HepG2 (cell line): ENCODE data around the gene P4HA3. TPM values are rescaled to one million over a fixed set of nuclear protein-coding genes. Genes with fewer than 3 reads are reported as not detected.

Experiments
- AHDC1 ChIP-seq: sonication (generic); formaldehyde crosslinking; IDR thresholded peaks from 2 replicates; pipeline ENCODE4 v1.5.1; 2020; ENCODE audit warnings: mild to moderate bottlenecking, missing genetic modification reagents, borderline replicate concordance
- ETV6 ChIP-seq: sonication (generic); formaldehyde crosslinking; conservative IDR thresholded peaks from 2 replicates; pipeline ENCODE4 v1.4.0; 2020; ENCODE audit warnings: missing genetic modification reagents
- MEF2D ChIP-seq: sonication (generic); formaldehyde crosslinking; IDR thresholded peaks from 2 replicates; pipeline ENCODE4 v1.5.1; 2020; ENCODE audit warnings: mild to moderate bottlenecking, missing genetic modification reagents
- RELA ChIP-seq: sonication (generic); formaldehyde crosslinking; IDR thresholded peaks from 2 replicates; pipeline ENCODE4 v1.4.0; 2020; ENCODE audit warnings: missing genetic modification reagents
- RXRB ChIP-seq: IDR thresholded peaks from 2 replicates; pipeline ENCODE4 v1.6.1; 2016; ENCODE audit warnings: borderline replicate concordance, missing genetic modification reagents, missing compliant biosample characterization
- TBP ChIP-seq: sonication (generic); formaldehyde crosslinking; IDR thresholded peaks from 2 replicates; pipeline ENCODE4 v1.5.0; 2020; ENCODE audit warnings: missing genetic modification reagents
- ZBTB40 ChIP-seq, 2 experiments: fragments of 450-650 bp in 1 of 2; sonication (generic) in 1 of 2; formaldehyde crosslinking in 1 of 2; IDR thresholded peaks; 2 replicates each; pipeline versions ENCODE4 v1.6.1 to v1.8.0; 2016 to 2022; ENCODE audit warnings: antibody characterized with exemption in 1 of 2, mild to moderate bottlenecking in 1 of 2, missing genetic modification reagents in 1 of 2
- polyA plus RNA-seq, 8 experiments: library from polyadenylated mRNA; depleted of rRNA in 3 of 8; stranded (reverse) in 7 of 8; unstranded in 1 of 8; fragments of >200 nt; fragmentation: Illumina TruSeq in 4 of 8; extraction: Trizol in 4 of 8; gene quantifications; 2 replicates each; pipeline versions ENCODE4 v1.2.1 to v1.2.3, GENCODE V29; 2011 to 2016; ENCODE audit warnings: low read depth in 4 of 8, missing spikeins in 1 of 8, mixed read lengths in 1 of 8; ENCODE audit not compliant: insufficient read depth in 1 of 8
- total RNA-seq, 5 experiments: library from RNA; depleted of rRNA; stranded (reverse); fragments of >200 nt; fragmentation: Illumina TruSeq; extraction: Trizol; gene quantifications; 2 replicates each; pipeline ENCODE4 v1.2.3, GENCODE V29; 2016; ENCODE audit warnings: low read depth in 1 of 5

P4HA3 gene
- total and polyA plus RNA-seq, 2 of the 13 experiments (the other 11 are each of a cell fraction or from before 2014, with no cell fraction given): not detected

GRCh38 chr11:74322667-74323066 is 11.2 kb upstream of the P4HA3 start (continued):
- TF ChIP-seq AHDC1 (CRISPR knock-in tag): no peak
- TF ChIP-seq TBP (CRISPR knock-in tag): no peak
- TF ChIP-seq ZBTB40 (IDR thresholded peaks at IDR 0.05): no peak
- no peak for TF ChIP-seq ZBTB40 (CRISPR knock-in tag; IDR thresholded peaks at IDR 0.05)
- no peak for TF ChIP-seq RELA
- TF ChIP-seq ETV6 (CRISPR knock-in tag): no peak
- TF ChIP-seq RXRB (CRISPR knock-in tag): no peak
- TF ChIP-seq MEF2D (CRISPR knock-in tag): no peak
- TF ChIP-seq, all 625 proteins: peak for 0
